HUES64 (cell line): Measurements from ENCODE around the gene ITGA1.

Experiments used
- H3K27ac ChIP-seq: 2 replicates; pipeline ENCODE4 v1.7.0; 2013; ENCODE audit warnings: low read depth, low read length, inconsistent platforms
- H3K27me3 ChIP-seq: 2 replicates; pipeline ENCODE4 v1.6.1; 2013; ENCODE audit warnings: mild to moderate bottlenecking, low read length; ENCODE audit not compliant: insufficient read depth
- H3K36me3 ChIP-seq: 2 replicates; pipeline ENCODE4 v1.6.1; 2013; ENCODE audit warnings: mild to moderate bottlenecking, low read length; ENCODE audit not compliant: insufficient read depth
- H3K4me1 ChIP-seq: 2 replicates; pipeline ENCODE4 v1.6.1; 2013; ENCODE audit warnings: mild to moderate bottlenecking, low read length, moderate library complexity; ENCODE audit not compliant: insufficient read depth
- H3K4me3 ChIP-seq: 2 replicates; pipeline ENCODE4 v1.5.1; 2013; ENCODE audit warnings: mild to moderate bottlenecking, low read length, moderate library complexity
- H3K9ac ChIP-seq: 2 replicates; pipeline ENCODE4 v1.6.1; 2013; ENCODE audit warnings: mild to moderate bottlenecking, low read depth, low read length
- H3K9me3 ChIP-seq: 2 replicates; pipeline ENCODE4 v1.6.1; 2013; ENCODE audit warnings: low read depth, low read length; ENCODE audit not compliant: insufficient read depth
- WGBS: fragments of 150-250, 120-280 bp; methylation state at CpG from one replicate; pipeline ENCODE4 v1.1.7; 2013; ENCODE audit warnings: missing lambda C conversion rate; 5-methylcytosine and 5-hydroxymethylcytosine counted together

The ITGA1 gene

DNA sequence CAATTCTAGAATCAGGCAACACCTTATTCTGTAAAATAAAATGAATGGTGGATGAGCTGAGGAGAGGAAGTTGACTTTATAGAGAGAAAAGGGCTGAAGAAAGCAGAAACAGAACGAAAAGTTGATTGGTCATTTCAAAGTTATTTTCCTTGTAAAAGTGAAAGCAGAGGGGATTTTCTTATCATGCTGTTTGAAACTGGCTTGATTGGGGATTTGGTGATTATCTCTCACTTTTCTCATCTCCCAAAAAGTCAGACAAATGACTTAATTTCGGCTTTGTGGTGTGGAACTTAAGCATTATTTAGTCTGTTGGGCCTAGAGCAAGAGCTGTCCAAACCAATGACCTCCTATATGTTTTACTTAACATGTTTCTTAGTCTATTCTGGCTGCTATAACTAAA is 141.0 kb downstream of the ITGA1 start:
- Histone ChIP-seq H3K4me3 (no peak overlapping the region), H3K9me3 (no peaks in the 10 kb centered on the region), H3K27me3 (no peaks in the 10 kb centered on the region), H3K36me3 (no peaks in the 10 kb centered on the region), H3K9ac (no peak overlapping the region), H3K27ac (no peak overlapping the region), H3K4me1 (no peaks in the 10 kb centered on the region)
- 48% methylated on average over 1 of the region's 2 CpGs for WGBS

DNA sequence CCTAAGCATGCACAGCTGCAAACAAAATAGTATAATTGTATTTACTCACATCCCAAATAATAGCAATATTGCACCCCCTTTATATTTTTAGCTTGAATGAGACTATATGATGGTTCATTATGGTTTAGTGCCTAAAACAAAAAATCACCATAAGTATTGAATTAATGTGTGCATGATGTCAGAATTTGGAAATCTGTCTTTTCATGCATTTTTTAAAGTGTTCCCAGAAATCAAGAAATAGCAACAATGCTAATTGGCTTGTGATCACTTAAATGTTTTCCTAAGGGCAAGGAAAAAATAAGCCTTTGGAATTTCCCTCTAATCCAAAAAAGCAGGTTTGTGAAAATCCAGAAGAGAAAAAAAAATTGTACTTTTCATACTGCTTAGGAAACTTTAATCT is 150.5 kb downstream of the ITGA1 start:
- H3K4me1 ChIP-seq, result no peaks in the 10 kb centered on the region; the same call in 1 of the 2 replicates

DNA sequence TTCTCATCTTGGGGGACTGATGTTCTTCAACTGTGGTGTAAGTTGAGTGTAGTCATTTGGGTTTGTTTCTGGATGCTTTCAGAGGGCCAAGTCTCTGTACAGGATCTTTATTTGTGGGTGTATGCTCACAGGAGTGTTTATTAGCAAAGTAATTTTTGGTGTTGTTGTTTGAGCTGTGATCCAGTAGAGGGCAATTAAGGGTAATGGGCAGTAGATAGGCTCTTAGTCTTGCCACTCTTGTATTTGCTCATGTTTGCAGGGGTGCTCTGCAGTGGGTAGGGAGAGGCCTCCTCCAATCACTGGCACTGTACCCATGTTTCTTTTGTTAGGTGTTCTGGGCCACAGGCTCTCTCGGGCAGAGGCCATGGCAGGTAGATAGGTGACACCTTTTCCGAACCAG is 155.6 kb downstream of the ITGA1 start:
- no peaks in the 10 kb centered on the region for H3K27me3 ChIP-seq
- H3K9me3 ChIP-seq, result no peaks in the 10 kb centered on the region
- H3K27ac ChIP-seq, result no peak overlapping the region
- no peak overlapping the region for H3K9ac ChIP-seq
- H3K36me3 ChIP-seq, result no peaks in the 10 kb centered on the region
- H3K4me3 ChIP-seq, result no peak overlapping the region
- WGBS, result 98% methylated on average over 2 of the region's 2 CpGs
- H3K4me1 ChIP-seq, result peaks cover 7% of the 10 kb centered on the region; the same call in 1 of the 2 replicates

More for the DNA sequence above, 150.5 kb downstream of the ITGA1 start:
- Histone ChIP-seq H3K36me3 (no peaks in the 10 kb centered on the region), H3K9ac (no peak overlapping the region), H3K27ac (no peak overlapping the region), H3K4me3 (no peak overlapping the region), H3K9me3 (no peaks in the 10 kb centered on the region), H3K27me3 (no peaks in the 10 kb centered on the region)

DNA sequence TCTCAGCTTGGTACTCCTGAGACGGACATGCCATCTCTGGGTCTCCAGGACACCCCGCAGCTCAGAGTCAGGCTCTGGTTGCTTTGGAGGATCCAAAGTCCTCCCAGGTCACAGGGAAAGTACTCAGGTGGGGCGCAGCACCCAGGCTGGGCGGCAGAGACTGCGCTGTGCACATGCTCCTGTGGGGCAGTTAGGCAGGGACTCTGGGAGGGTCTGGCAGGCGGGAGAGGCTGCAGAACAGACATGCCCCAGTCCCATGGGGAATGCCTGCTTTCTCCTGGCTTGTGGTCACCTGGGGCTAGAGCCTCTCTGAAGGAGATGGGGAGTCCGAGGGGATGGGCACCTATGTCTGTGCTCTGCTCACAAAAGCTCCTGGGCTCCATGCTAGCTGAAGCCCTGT is 156.1 kb downstream of the ITGA1 start:
- WGBS, result 95% methylated on average over 7 of the region's 7 CpGs
- H3K9me3 ChIP-seq, result no peaks in the 10 kb centered on the region
- no peaks in the 10 kb centered on the region for H3K36me3 ChIP-seq
- no peak overlapping the region for H3K9ac ChIP-seq
- no peak overlapping the region for H3K27ac ChIP-seq
- peaks cover 10% of the 10 kb centered on the region; the same call in 1 of the 2 replicates for H3K4me1 ChIP-seq
- H3K4me3 ChIP-seq, result no peak overlapping the region
- H3K27me3 ChIP-seq, result no peaks in the 10 kb centered on the region

DNA sequence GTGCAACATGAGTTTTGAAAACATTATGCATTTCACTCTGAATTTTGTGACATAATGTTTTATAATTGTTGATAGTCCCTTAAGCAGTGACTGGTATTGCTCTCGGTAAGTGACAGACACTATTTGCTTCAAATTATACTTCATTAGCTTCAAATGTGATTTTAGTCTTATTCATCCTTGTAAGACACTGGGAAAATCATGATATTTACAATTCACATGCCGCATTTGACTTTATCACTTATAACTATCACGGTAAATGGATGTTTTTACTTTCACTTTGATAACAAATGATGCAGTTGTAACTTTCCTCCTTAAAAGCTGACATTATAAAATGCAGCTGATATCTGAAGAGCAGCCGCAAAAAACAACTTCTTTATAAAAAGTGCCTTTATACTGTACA is 157.3 kb downstream of the ITGA1 start:
- no peak overlapping the region for H3K27ac ChIP-seq
- no peaks in the 10 kb centered on the region for H3K36me3 ChIP-seq
- H3K4me3 ChIP-seq, result no peak overlapping the region
- peaks cover 11% of the 10 kb centered on the region; the same call in 1 of the 2 replicates for H3K4me1 ChIP-seq
- H3K9ac ChIP-seq, result no peak overlapping the region
- no peaks in the 10 kb centered on the region for H3K9me3 ChIP-seq
- 94% methylated on average over 4 of the region's 4 CpGs for WGBS
- H3K27me3 ChIP-seq, result no peaks in the 10 kb centered on the region

DNA sequence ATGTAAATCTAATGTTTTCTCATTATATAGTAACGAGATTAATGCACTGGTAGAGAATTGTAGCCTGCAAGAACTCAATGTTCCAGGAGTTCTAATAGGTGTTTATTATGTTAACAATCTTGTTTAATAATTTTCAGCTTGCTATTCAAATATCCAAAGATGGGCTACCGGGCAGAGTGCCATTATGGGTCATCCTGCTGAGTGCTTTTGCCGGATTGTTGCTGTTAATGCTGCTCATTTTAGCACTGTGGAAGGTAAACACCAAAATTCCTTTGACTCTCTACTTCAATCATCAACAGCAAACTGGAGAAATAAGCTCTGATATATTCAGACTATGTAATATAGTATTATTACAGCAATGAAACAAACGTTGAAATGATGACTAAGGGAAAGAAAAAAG is 159.5 kb downstream of the ITGA1 start:
- 91% methylated on average over 3 of the region's 4 CpGs for whole genome bisulfite sequencing
- Histone ChIP-seq H3K27me3 (no peaks in the 10 kb centered on the region), H3K4me1 (peaks cover 11% of the 10 kb centered on the region; the same call in 1 of the 2 replicates), H3K9ac (no peak overlapping the region), H3K27ac (no peak overlapping the region), H3K4me3 (no peak overlapping the region), H3K36me3 (no peaks in the 10 kb centered on the region), H3K9me3 (no peaks in the 10 kb centered on the region)

DNA sequence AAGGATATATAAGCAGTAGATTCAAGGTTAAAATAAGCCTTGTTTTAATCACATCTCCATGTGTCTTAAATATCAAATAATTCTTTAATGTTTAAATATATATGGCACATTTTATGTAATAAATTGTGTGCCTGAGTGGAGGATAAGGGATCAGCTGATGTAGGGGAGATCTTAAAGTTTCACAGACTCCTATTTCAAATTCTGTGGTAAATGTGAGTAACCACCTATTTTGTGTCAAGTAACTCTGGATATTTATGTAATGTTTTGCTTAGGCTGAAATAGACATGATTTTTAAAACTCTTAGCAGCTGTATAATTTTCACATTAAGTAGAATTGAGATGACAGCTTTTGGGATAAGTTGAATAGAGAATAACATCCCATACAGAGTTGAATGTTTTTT is 160.1 kb downstream of the ITGA1 start:
- Histone ChIP-seq H3K4me3 (no peak overlapping the region), H3K9ac (no peak overlapping the region), H3K9me3 (no peaks in the 10 kb centered on the region), H3K4me1 (peaks cover 11% of the 10 kb centered on the region; the same call in 1 of the 2 replicates), H3K27me3 (no peaks in the 10 kb centered on the region), H3K27ac (no peak overlapping the region), H3K36me3 (no peaks in the 10 kb centered on the region)

DNA sequence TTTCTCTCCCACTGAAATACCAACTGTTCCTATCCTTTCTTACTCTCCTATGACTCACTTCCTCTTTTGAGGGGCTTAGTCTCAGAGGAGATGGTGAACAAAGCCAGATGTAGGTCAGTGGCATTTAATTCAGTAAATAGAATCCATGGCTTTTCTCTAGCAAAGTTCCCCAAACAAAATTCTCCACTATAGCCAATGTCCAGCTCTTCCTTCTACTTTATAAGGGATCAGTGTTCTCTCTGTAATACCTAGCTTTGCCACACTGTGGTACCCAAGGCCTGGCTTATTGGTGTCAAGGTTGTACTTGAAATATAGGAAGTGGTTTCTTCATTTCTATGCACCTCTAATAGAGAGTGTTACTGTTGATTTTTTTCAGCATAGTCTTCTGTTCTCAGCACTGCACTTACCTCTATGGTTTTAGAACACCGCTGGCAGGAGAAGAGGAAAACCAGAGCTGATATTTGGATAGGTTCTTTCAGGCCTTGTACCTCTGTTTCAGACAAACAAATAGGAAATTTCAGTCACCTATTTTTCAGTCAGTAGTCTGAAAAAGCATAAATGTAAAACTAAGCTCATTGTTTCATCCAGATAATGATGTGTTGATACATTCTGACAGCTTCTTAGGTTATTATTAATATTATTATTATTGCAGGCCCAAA is 160.8 kb downstream of the ITGA1 start:
- 54% methylated on average over 1 of the region's 1 CpG for WGBS
- H3K9ac ChIP-seq, result no peak overlapping the region

DNA sequence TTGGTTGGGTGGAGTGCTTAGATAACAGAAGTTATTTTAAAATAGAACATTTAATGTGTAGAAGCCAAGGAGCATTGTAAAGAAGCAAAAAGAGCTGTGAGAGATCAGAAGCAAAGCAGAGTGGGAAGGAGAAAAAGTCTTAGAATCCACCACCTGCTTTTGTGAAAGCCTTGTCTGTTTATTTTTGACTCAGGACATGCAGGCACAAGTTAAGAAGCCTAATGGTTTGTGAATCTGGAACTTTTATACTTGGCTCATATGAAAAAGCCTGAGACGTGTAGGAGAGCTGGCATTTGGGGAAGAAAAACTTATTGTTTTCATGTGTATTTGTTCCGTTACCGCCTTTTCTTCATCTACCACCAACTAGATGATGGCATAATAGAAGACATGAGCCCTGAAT is 163.0 kb downstream of the ITGA1 start:
- Histone ChIP-seq H3K27me3 (no peaks in the 10 kb centered on the region), H3K36me3 (no peaks in the 10 kb centered on the region), H3K4me3 (no peak overlapping the region), H3K4me1 (peaks cover 11% of the 10 kb centered on the region; the same call in 1 of the 2 replicates), H3K9me3 (no peaks in the 10 kb centered on the region), H3K9ac (no peak overlapping the region), H3K27ac (no peak overlapping the region)
- WGBS, result 91% methylated on average over 3 of the region's 3 CpGs

More for the DNA sequence above, 160.8 kb downstream of the ITGA1 start:
- H3K27me3 ChIP-seq, result no peaks in the 10 kb centered on the region
- H3K4me1 ChIP-seq, result peaks cover 11% of the 10 kb centered on the region; the same call in 1 of the 2 replicates
- no peak overlapping the region for H3K4me3 ChIP-seq
- H3K36me3 ChIP-seq, result no peaks in the 10 kb centered on the region
- no peak overlapping the region for H3K27ac ChIP-seq
- no peaks in the 10 kb centered on the region for H3K9me3 ChIP-seq

DNA sequence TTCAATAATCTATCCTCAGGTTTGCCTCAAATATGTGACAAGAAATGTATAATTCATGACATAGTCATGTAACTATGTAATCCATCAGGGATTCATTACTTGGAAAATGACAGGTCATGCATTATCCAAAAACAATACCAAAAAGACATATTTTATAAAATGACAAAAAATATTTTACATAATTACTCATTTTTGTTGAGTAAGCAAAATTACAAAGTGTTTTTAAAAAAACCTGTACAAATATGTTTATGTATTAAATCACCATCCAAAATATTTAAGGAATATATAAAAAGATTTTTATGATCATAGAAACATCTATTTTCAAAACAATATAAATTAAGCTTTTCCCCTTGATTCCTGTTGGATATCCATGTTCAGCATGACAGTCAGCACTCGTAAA is 164.8 kb downstream of the ITGA1 start:
- Histone ChIP-seq H3K9me3 (no peaks in the 10 kb centered on the region), H3K9ac (no peak overlapping the region), H3K36me3 (no peaks in the 10 kb centered on the region), H3K4me1 (peaks cover 20% of the 10 kb centered on the region), H3K4me3 (no peak overlapping the region), H3K27me3 (no peaks in the 10 kb centered on the region), H3K27ac (no peak overlapping the region)
- 90% methylated on average over 1 of the region's 1 CpG for WGBS

DNA sequence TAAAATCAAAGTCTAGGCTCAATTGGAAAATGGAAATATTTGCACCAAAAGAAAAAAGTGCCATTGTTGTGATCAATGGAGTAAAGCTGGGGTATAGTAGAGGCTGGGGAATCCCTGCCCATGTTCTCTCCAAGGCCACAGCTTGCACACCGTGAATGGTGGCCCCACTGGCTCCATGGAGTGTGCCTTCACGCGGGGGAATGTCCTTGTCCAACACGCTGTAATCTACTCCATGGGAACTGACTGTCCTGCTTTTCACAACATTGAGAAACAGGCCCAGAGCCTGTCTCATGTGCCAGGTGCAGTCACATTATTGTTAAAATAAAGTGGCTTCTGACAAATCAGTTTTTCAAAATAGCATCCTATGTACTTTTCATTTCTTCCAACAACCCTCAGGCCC is 168.3 kb downstream of the ITGA1 start:
- Histone ChIP-seq H3K27ac (no peak overlapping the region), H3K4me3 (no peak overlapping the region), H3K9ac (no peak overlapping the region), H3K9me3 (no peaks in the 10 kb centered on the region), H3K36me3 (no peaks in the 10 kb centered on the region), H3K4me1 (peaks cover 10% of the 10 kb centered on the region), H3K27me3 (no peaks in the 10 kb centered on the region)
- 96% methylated on average over 4 of the region's 4 CpGs for WGBS
